SKM-1 (cell line): ENCODE data around the gene SMIM41.

Experiments used
- DNase-seq: peaks from one replicate; lab custom pipeline; 2025; ENCODE audit not compliant: unreplicated experiment; lab: John Stamatoyannopoulos, UW

The SMIM41 gene

DNA sequence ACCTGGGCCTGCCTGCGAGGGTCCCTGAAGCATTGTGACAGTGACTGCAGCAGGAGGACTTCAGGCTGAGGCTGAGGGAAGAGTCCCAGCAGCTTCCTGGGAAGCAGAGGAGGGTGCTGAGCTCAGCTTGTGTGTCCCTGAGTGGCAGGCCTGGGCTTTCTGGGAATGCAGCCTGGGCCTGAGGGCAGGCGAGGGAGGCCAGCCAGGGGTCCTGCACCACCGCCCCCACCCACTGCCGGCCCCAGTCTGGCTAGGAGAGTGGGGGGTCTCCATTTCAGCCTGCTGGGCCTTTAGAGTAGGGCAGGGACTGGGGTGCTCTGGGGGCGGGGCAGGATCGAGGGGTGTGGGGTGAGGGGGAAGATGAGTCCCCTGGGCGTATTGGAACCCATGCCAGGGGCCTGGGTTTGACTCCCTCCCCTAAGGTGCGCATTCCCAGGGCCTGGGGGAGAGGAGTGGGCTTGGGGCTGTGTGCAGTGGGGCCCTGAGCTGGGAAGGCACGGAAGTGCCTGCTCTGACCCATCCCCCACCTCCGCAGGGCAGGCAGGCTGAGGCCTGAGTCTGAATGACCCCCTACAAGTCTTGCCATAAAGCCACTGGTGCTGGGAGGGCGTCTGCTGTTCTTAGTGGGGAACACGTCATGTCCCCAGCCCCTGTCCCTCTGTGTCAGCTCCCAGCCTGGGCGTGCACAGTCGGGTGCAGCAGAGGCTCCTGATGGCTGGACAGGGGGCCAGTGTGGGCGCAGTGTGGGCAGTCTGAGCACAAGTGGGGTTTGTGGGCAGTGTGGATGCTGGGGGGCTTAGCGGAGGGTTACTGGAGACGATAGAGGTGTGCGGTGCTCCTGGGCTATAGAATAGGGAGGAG, 66.0 kb downstream of the SMIM41 start:
- DNase-seq, result no peak

DNA sequence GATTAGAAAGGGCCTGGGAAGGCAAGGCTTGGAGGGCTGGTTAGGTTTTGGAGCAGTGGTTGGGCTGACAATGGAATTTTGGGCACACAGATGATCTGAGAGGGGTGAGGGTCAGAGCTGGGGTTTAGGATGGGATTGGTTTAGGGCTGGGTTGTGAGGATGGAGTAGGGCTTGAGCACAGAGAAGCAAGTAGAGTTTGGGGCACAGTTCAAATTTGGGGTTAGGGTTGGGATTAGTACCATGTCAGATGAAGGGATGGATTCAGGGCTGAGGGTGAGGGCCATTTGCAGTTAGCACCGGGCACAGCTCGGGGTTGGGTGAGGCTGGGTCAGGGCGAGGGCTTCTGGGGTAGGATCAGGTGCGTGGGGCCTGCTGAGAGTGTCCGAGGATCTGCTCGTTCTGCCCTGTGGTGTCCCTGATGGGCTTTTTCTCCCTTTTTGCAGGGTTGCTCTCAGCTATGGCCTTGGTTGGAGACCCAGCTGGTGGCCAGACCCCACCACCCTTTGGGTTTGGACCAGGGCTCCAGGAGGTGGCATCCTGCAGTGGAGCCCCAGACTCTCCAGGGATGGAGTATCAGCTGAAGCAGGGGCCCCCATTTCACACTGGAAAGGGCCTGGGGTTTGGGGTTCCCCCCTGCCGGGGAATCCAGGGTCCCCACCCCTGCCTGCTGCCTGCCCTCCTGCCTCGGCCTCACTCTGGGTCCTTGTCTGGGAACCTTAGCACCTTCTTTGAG, 66.8 kb downstream of the SMIM41 start:
- DNase-seq, result no peak

DNA sequence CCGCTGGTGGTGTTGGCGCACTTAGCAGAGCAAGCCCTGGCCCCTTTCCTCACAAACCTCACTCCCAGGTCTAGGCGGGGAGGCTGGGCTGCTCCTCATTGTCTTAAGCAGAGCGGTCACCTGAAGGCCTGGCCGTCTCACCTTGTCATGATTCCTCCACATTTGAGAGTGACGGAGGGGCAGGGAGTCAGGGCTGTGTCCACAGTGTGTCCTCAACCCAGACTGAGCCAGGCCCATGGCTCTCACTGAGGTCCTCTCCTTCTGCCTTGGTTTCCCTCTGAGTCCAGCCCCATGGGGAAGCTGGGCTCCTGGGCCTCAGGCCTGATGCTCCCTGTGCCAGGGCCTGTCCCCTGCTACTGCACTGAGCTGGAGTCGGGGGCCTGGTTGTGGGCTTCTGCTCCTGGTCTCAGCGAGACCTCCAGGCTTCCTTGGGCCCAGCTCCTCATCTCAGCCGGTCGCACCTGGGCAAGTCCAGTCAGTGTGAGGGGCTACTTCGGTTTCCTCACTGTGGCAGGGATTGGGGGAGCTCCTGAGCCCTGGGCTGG, 67.4 kb downstream of the SMIM41 start:
- DNase-seq, result no peak

DNA sequence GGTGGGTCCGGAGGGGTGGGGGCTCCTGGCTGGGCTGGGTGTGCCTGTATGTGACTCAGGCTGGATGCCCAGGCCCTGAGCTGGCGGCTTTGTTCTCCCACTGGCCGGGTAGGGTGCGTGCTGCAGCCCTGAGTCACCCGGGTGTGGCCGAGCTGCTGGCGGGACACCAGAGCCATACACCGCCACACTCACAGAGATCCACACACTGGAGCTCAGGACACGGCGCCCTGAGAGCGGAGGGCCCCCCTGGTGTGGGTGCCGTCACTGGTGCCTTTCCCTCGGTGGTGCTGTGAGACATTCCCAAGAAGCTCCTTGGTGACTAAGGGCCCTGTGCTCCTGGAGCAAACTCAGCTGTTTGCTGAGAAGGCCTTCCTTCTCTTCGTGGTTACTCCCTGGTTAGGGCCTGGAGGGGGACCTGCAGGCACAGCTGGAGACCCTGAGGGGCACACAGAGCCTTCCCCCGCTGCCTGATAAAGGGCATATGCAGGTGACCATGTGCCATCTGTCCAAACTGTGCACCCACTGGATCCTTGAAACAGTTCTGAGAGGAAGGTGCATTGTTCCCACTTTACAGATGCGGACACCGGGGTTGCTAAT, 68.0 kb downstream of the SMIM41 start:
- no peak for DNase-seq

GRCh38 chr12:52147964-52148463, 68.5 kb downstream of the SMIM41 start:
- no peak for DNase-seq

DNA sequence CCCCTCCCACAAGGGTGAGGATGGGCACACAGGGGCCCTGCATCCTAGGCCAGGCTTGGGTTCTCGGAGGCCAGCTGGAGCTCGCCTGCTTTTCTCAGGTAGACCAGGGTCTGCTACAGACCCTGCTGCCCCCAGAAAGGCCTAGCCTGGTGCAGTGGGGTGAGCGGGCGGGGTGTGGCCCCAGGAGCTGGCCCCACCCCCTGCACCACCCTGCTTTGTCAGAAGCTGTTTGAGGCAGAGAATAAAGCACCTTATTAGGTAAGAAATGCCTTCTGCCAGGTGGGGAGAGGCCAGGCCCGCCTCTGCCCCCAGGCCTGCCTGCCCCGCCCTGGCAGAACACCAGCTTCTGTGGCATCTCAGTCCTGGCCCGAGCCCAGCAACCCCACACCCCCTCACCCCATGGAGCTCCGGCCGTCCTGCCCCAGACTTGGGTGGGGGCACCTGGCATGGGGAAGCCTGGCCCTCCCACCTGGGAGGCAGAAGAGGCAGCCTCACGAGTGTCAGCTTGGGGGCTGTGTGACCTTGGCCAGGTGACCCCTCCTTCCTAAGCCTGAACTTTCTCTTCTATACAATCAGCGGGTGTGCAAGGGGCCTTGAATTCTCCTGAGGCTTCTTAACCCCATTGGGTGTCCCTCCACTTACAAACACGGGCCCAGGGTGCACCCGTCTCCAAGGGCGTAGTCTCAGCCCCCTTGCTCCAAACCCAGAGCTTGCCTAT, 69.1 kb downstream of the SMIM41 start:
- no peak for DNase-seq

DNA sequence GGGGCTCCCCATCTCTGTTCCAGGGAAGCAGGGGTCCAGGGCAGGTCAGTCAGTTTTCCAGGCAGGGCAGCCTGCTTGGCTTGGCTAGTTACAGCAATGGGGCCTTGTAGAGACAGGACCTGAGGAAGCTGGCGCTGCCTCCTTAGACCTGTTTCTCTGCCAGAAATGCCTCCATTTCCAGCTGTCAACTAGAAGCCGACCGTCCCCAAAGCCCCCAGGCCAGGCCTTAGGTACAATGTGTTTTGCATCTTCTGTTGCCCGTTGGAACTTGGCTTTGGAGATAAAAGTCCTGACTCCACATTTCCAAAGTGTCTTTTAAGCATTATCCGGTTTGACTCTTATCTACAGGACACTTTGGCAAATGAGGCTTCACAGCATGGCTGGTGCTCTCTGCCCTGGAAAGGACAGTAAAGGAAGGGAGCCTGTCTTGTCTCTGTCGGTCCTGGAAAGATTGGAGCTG, 69.7 kb downstream of the SMIM41 start:
- no peak for DNase-seq

GRCh38 chr12:52149651-52150241, 70.2 kb downstream of the SMIM41 start:
- DNase-seq, result no peak

DNA sequence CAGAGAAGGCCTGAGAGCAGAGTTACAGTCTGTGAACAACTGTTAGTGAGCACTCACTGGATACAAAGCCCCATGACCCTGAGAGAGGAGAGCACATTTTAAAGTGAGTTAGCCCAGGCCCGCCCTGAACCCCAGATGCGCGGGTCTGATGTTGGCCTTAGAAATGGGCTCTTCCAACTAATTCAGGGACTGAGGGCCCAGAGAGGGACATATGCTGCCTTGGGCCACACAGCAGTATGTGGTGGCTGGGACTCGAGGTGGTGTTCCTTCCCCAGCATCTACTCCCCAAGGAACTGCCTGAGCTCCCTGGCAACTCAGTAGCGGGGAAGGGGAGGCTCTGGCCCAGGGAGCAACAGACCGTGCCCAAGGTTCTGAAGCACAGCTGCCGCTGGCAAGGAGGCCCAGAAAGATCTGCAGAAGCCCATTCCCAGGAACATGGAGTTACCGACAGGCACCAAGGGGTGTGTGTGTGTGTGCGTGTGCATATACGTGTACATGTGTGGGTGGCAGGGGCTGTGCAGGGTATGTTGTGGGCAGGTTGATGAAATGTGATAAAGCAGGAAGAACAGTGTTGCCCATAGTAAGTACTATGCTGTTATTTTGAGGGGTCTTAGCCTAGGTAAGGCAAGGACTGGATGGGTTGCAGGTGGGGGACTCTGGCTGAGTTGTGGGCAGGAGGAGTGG, 71.8 kb downstream of the SMIM41 start:
- DNase-seq, result no peak

- no peak for DNase-seq
Observed at GRCh38 chr12:52151837-52152783, 72.6 kb downstream of the SMIM41 start.

- no peak for DNase-seq
Observed at GRCh38 chr12:52152905-52153317, 73.4 kb downstream of the SMIM41 start.

DNA sequence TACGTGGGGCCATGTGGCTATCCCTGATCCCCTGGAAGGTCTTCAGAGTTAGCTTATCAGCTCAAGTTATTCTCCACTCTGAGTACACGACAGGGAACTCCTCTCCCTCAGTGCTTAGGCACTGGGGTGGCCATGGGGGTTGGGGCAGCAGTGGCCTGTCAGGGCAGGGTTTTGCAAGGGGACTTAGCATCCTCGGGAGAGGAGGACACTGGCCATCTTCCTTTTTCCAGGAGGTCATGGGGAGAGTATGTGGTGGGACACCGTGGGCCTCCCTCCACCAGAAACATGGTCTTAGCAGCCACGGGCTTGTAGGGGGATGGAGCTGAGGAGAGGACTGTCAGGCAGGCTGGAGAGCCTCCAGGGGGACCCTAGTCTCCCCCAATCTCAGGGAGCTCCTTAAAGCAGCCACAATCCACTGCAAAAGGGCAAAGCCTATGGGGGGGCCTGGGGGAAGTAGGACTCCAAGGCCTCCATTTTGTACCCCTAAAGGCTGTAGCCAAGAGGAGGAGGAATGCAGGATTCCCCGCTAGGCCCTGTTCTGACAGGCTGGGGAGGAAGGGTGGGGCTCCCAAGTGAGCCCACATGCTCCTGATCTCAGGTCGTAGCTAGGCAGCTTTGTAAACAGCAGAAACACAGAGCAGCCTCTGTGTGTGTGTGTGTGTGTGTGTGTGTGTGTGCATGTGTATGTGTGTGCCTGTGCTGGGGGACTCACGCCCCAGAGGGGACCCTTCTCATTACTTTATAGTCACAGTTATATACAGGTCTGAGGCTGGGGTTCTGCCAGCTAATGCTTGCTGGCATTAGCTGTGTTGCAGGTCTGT, 75.8 kb downstream of the SMIM41 start:
- no peak for DNase-seq

DNA sequence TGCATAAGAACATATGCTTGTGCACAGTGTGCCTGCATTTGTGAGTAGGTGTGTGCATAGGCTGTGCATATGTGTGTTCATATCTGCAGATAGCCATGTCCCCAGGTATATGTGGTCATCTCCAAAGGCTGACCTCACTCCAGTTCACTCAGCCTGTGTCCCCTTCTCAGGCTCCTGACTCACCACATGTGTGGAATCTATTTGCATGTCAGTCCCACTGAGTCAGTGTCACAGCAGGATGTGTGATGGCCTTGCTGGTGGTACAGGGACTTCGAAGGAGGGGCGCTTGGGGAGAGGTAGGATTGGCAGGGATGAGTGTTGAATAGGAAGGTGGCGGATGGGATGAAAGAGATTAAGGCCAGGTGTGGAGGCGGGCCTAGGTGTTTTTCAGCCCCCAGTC, 76.8 kb downstream of the SMIM41 start:
- no peak for DNase-seq

- peak; percentile 6 for DNase-seq
Observed at GRCh38 chr12:52156757-52157565, 77.5 kb downstream of the SMIM41 start.

- DNase-seq, result no peak
Observed at GRCh38 chr12:52157566-52158150, 78.2 kb downstream of the SMIM41 start.
